HEK293 (cell line): ENCODE data around the gene OR51E1.

Source experiments
- CTCF ChIA-PET: fragments of 350-600 bp; formaldehyde crosslinking; extraction: SDS; loops from one replicate; lab custom pipeline; 2021; ENCODE audit warnings: antibody characterized with exemption; lab: Yijun Ruan, JAX
- POLR2A ChIA-PET: fragments of 300-600 bp; formaldehyde crosslinking; extraction: SDS; loops from one replicate; lab custom pipeline; 2020; ENCODE audit warnings: antibody characterized with exemption, inconsistent platforms; lab: Yijun Ruan, JAX
- H3K27ac ChIP-seq: fragments of 200-500 bp; sonication (Bioruptor generic); 2 replicates; pipeline ENCODE4 v1.5.1; 2014; ENCODE audit warnings: low read depth, low read length, control low read depth, inconsistent platforms; ENCODE audit errors: extremely low read depth
- H3K36me3 ChIP-seq, 2 experiments: fragments of 200-500 bp in 1 of 2; sonication (Bioruptor generic) in 1 of 2; 1 replicate in 1 of 2; 2 replicates in 1 of 2; pipeline ENCODE4 v1.5.1; 2014 to 2017; ENCODE audit warnings: inconsistent platforms in 2 of 2, low read length in 2 of 2; ENCODE audit not compliant: control insufficient read depth in 2 of 2, insufficient read depth in 1 of 2
- H3K4me1 ChIP-seq: fragments of 200-500 bp; sonication (Bioruptor generic); 2 replicates; pipeline ENCODE4 v1.5.1; 2014; ENCODE audit warnings: mild to moderate bottlenecking, low read length, inconsistent platforms; ENCODE audit not compliant: control insufficient read depth, insufficient read depth
- H3K4me3 ChIP-seq: 2 replicates; pipeline ENCODE4 v1.5.1; 2011; ENCODE audit warnings: low read depth, mild to moderate bottlenecking, control low read depth, low read length, moderate library complexity
- H3K9me3 ChIP-seq: fragments of 200-500 bp; sonication (Bioruptor generic); 2 replicates; pipeline ENCODE4 v1.5.1; 2014; ENCODE audit warnings: low read depth, low read length, inconsistent platforms; ENCODE audit not compliant: control insufficient read depth, insufficient read depth
- HOXA7 ChIP-seq: sonication (generic); formaldehyde crosslinking; IDR thresholded peaks from 2 replicates; pipeline ENCODE4 v1.8.1; 2022; ENCODE audit warnings: missing genetic modification reagents, borderline replicate concordance
- HOXC10 ChIP-seq: sonication (generic); formaldehyde crosslinking; IDR thresholded peaks from 2 replicates; pipeline ENCODE4 v1.8.1; 2023; ENCODE audit warnings: mild to moderate bottlenecking, missing genetic modification reagents
- MZF1 ChIP-seq: fragments of 450-650 bp; formaldehyde crosslinking; IDR thresholded peaks from 2 replicates; pipeline ENCODE4 v1.5.1; 2017; ENCODE audit warnings: missing biosample characterization, missing genetic modification characterization, borderline replicate concordance
- SETDB1 ChIP-seq: IDR thresholded peaks from one replicate; pipeline ENCODE4 v1.6.1; 2017; ENCODE audit warnings: mild to moderate bottlenecking, low read length, moderate library complexity, mixed read lengths; ENCODE audit not compliant: insufficient read length
- SP2 ChIP-seq: fragments of 450-650 bp; formaldehyde crosslinking; IDR thresholded peaks from 2 replicates; pipeline ENCODE4 v1.5.1; 2016; ENCODE audit warnings: missing biosample characterization, missing genetic modification characterization
- ZNF202 ChIP-seq: fragments of 450-650 bp; formaldehyde crosslinking; IDR thresholded peaks from 2 replicates; pipeline ENCODE4 v1.5.1; 2016; ENCODE audit warnings: missing biosample characterization, missing genetic modification characterization, borderline replicate concordance
- ZNF211 ChIP-seq: fragments of 450-650 bp; formaldehyde crosslinking; IDR thresholded peaks from 2 replicates; pipeline ENCODE4 v1.5.1; 2016; ENCODE audit warnings: low read depth, missing biosample characterization, missing genetic modification characterization
- ZNF24 ChIP-seq: fragments of 450-650 bp; formaldehyde crosslinking; IDR thresholded peaks from 2 replicates; pipeline ENCODE4 v1.5.1; 2016; ENCODE audit warnings: missing biosample characterization, missing genetic modification characterization
- ZNF473 ChIP-seq: fragments of 450-650 bp; formaldehyde crosslinking; IDR thresholded peaks from 2 replicates; pipeline ENCODE4 v1.5.1; 2017; ENCODE audit warnings: missing biosample characterization, missing genetic modification characterization
- ZNF561 ChIP-seq: fragments of 450-650 bp; IDR thresholded peaks from 2 replicates; pipeline ENCODE4 v1.5.1; 2018; ENCODE audit warnings: missing biosample characterization, missing genetic modification characterization, borderline replicate concordance
- ZNF664 ChIP-seq: fragments of 450-650 bp; formaldehyde crosslinking; IDR thresholded peaks from 2 replicates; pipeline ENCODE4 v1.5.1; 2016; ENCODE audit warnings: missing biosample characterization, missing genetic modification characterization
- ZNF677 ChIP-seq: fragments of 450-650 bp; IDR thresholded peaks from 2 replicates; pipeline ENCODE4 v1.5.0; 2018; ENCODE audit warnings: missing biosample characterization, mild to moderate bottlenecking, missing genetic modification characterization, moderate library complexity
- TF ChIP-seq, protein P1 (sequence below): fragments of 450-650 bp; formaldehyde crosslinking; IDR thresholded peaks from 2 replicates; pipeline ENCODE4 v1.5.1; 2016; ENCODE audit warnings: missing biosample characterization, missing genetic modification characterization
- TF ChIP-seq, protein P2 (sequence below): fragments of 450-650 bp; formaldehyde crosslinking; IDR thresholded peaks from 2 replicates; pipeline ENCODE4 v1.5.1; 2016; ENCODE audit warnings: missing biosample characterization, missing genetic modification characterization
- TF ChIP-seq, protein P3 (sequence below): fragments of 450-650 bp; IDR thresholded peaks from 2 replicates; pipeline ENCODE4 v1.5.1; 2018; ENCODE audit warnings: missing biosample characterization, missing genetic modification characterization
- TF ChIP-seq, protein P4 (sequence below): fragments of 450-650 bp; formaldehyde crosslinking; IDR thresholded peaks from 2 replicates; pipeline ENCODE4 v1.5.1; 2016; ENCODE audit warnings: missing biosample characterization, missing genetic modification characterization, low read depth
- TF ChIP-seq, protein P5 (sequence below): fragments of 450-650 bp; formaldehyde crosslinking; IDR thresholded peaks from 2 replicates; pipeline ENCODE4 v1.5.1; 2016; ENCODE audit warnings: missing biosample characterization, missing genetic modification characterization
- TF ChIP-seq, protein P6 (sequence below): fragments of 450-650 bp; formaldehyde crosslinking; IDR thresholded peaks from 2 replicates; pipeline ENCODE4 v1.5.1; 2016; ENCODE audit warnings: missing biosample characterization, missing genetic modification characterization

OR51E1 gene

DNA sequence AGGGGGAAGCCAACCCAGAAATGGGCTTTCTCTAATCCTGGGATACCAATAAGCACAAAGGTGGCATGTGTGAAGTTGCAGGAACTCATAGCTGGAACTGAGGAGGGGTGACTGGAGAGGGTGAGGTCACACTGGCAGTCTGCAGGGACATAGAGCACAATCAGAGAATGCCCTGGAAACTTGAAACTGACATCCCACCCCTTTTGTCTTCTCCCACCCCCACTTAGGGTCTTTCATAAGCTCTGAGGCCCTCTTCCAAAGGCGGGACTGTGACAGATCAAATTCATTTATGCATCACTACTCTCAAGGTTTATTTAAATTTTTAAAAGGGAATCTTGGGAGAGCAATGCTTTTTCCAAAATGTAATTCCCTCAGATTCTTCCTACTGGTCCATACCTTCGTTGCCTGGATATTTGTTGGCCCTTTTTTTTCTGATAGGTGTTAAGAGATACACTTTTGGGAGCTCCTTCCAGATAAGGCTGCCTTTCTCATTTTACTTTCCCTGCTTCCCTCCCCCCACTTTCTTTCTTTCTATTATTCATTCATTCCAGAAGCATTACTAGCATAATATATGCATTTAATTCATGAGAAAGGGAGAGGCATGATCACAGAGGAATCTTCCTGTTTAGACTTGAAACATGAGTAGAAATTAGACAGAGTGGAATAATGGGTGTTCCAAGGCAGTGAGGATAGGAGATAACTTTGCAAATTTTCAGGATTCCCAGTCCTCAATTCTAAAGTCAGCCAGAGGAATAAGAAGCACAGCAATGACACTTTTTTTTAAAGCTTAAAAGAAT lies 39.0 kb downstream of the OR51E1 start:
- ChIA-PET POLR2A (no interaction called here), CTCF (interaction anchor here (0.7 to 1.5 kb wide), 3 partner anchors 15 to 47 kb away, joined by 3 to 4 read pairs (median 3); partner anchors contain the start of gene OR51E2)
- TF ChIP-seq, protein P1, sequence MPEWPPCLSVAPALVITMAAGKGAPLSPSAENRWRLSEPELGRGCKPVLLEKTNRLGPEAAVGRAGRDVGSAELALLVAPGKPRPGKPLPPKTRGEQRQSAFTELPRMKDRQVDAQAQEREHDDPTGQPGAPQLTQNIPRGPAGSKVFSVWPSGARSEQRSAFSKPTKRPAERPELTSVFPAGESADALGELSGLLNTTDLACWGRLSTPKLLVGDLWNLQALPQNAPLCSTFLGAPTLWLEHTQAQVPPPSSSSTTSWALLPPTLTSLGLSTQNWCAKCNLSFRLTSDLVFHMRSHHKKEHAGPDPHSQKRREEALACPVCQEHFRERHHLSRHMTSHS (tag by site-specific recombination) = no peak
- Histone ChIP-seq H3K4me1 (no peaks in the 10 kb centered on the region), H3K36me3 (no peaks in the 10 kb centered on the region), H3K4me3 (no peak overlapping the region), H3K9me3 (no peaks in the 10 kb centered on the region), H3K27ac (no peak overlapping the region)

DNA sequence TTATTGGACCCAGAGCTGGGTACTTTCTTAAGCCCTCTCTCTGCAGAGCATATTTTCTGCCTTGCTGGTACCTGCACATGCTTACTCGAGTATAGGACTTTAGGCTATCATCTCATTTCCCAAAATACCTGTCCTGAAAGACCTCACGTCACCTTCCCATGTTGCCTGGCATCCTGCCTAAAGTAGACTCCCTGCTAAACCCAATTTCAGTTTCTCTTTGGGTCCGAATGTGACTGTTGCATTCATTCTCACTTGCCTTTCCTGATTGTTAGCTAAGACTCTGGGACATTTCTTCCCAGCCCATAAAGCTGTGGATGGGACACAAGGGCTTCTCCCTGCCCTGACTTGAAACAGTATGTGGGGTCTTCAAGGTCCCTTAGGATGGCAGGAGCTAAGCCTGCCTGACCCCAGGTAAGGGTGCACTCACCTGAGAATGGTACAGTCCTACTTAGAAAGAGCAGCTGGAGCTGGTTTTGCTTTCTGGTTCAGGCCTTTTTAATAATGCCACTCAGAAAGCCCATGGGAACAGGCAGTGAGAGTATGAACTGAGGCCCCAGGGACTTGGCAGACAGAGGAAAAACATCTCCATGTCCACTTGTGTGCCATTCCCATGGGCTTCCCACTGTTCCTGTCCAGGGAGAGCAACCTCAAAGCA lies 41.0 kb downstream of the OR51E1 start:
- CTCF ChIA-PET = interaction anchor here (2.4 kb wide), 1 partner anchor 48 kb away, joined by 8 read pairs; the partner anchor contains the start of gene OR51D1
- Histone ChIP-seq H3K4me3 (no peak overlapping the region), H3K9me3 (no peaks in the 10 kb centered on the region), H3K27ac (no peak overlapping the region), H3K4me1 (no peaks in the 10 kb centered on the region), H3K36me3 (no peaks in the 10 kb centered on the region)
- no peak for TF ChIP-seq ZNF211 (tag by site-specific recombination)
- no peak for TF ChIP-seq ZNF664
- TF ChIP-seq, protein P2, sequence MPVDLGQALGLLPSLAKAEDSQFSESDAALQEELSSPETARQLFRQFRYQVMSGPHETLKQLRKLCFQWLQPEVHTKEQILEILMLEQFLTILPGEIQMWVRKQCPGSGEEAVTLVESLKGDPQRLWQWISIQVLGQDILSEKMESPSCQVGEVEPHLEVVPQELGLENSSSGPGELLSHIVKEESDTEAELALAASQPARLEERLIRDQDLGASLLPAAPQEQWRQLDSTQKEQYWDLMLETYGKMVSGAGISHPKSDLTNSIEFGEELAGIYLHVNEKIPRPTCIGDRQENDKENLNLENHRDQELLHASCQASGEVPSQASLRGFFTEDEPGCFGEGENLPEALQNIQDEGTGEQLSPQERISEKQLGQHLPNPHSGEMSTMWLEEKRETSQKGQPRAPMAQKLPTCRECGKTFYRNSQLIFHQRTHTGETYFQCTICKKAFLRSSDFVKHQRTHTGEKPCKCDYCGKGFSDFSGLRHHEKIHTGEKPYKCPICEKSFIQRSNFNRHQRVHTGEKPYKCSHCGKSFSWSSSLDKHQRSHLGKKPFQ = no peak
- no peak for TF ChIP-seq ZNF677
- TF ChIP-seq ZNF24 = no peak
- no peak for TF ChIP-seq MZF1
- TF ChIP-seq, protein P3, sequence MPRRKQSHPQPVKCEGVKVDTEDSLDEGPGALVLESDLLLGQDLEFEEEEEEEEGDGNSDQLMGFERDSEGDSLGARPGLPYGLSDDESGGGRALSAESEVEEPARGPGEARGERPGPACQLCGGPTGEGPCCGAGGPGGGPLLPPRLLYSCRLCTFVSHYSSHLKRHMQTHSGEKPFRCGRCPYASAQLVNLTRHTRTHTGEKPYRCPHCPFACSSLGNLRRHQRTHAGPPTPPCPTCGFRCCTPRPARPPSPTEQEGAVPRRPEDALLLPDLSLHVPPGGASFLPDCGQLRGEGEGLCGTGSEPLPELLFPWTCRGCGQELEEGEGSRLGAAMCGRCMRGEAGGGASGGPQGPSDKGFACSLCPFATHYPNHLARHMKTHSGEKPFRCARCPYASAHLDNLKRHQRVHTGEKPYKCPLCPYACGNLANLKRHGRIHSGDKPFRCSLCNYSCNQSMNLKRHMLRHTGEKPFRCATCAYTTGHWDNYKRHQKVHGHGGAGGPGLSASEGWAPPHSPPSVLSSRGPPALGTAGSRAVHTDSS (tag by site-specific recombination) = no peak
- TF ChIP-seq HOXA7 (CRISPR knock-in tag) = no peak
- TF ChIP-seq ZNF473 = no peak
- POLR2A ChIA-PET = no interaction called here

DNA sequence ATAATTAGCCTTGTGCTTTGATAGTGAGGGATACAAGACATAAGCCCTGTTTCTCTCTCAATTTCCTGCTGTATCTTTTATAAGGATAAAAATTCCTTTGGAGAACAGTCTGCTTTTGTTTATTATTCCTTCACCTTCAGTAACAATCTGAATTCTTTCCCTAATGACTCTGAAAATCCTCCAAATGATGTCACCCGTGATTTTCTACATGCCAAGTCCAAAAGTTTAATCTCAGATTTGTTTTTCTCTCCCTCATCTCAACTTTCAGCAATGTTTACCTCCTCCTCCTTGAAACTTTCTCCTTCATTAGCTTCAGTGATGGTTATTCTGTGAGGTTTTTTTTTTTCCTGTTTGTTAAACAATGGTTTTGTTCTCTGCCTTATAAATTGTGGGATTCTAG lies 51.7 kb downstream of the OR51E1 start:
- CTCF ChIA-PET = interaction anchor here (0.7 to 1.7 kb wide), 4 partner anchors 10 to 1748 kb away, joined by 3 to 8 read pairs (median 4); partner anchors contain the start of gene OR51D1
- H3K4me1 ChIP-seq = no peaks in the 10 kb centered on the region
- H3K4me3 ChIP-seq = no peak overlapping the region
- POLR2A ChIA-PET = no interaction called here
- no peaks in the 10 kb centered on the region for H3K36me3 ChIP-seq
- H3K9me3 ChIP-seq = no peaks in the 10 kb centered on the region
- H3K27ac ChIP-seq = no peak overlapping the region
- TF ChIP-seq HOXC10 (no peak), ZNF202 (tag by site-specific recombination) (no peak), SP2 (tag by site-specific recombination) (no peak), SETDB1 (no peak), ZNF561 (tag by site-specific recombination) (no peak)
- TF ChIP-seq, protein P4, sequence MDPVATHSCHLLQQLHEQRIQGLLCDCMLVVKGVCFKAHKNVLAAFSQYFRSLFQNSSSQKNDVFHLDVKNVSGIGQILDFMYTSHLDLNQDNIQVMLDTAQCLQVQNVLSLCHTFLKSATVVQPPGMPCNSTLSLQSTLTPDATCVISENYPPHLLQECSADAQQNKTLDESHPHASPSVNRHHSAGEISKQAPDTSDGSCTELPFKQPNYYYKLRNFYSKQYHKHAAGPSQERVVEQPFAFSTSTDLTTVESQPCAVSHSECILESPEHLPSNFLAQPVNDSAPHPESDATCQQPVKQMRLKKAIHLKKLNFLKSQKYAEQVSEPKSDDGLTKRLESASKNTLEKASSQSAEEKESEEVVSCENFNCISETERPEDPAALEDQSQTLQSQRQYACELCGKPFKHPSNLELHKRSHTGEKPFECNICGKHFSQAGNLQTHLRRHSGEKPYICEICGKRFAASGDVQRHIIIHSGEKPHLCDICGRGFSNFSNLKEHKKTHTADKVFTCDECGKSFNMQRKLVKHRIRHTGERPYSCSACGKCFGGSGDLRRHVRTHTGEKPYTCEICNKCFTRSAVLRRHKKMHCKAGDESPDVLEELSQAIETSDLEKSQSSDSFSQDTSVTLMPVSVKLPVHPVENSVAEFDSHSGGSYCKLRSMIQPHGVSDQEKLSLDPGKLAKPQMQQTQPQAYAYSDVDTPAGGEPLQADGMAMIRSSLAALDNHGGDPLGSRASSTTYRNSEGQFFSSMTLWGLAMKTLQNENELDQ (tag by site-specific recombination) = no peak
- TF ChIP-seq, protein P5, sequence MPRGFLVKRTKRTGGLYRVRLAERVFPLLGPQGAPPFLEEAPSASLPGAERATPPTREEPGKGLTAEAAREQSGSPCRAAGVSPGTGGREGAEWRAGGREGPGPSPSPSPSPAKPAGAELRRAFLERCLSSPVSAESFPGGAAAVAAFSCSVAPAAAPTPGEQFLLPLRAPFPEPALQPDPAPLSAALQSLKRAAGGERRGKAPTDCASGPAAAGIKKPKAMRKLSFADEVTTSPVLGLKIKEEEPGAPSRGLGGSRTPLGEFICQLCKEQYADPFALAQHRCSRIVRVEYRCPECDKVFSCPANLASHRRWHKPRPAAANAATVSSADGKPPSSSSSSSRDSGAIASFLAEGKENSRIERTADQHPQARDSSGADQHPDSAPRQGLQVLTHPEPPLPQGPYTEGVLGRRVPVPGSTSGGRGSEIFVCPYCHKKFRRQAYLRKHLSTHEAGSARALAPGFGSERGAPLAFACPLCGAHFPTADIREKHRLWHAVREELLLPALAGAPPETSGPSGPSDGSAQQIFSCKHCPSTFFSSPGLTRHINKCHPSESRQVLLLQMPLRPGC = no peak
- TF ChIP-seq, protein P6, sequence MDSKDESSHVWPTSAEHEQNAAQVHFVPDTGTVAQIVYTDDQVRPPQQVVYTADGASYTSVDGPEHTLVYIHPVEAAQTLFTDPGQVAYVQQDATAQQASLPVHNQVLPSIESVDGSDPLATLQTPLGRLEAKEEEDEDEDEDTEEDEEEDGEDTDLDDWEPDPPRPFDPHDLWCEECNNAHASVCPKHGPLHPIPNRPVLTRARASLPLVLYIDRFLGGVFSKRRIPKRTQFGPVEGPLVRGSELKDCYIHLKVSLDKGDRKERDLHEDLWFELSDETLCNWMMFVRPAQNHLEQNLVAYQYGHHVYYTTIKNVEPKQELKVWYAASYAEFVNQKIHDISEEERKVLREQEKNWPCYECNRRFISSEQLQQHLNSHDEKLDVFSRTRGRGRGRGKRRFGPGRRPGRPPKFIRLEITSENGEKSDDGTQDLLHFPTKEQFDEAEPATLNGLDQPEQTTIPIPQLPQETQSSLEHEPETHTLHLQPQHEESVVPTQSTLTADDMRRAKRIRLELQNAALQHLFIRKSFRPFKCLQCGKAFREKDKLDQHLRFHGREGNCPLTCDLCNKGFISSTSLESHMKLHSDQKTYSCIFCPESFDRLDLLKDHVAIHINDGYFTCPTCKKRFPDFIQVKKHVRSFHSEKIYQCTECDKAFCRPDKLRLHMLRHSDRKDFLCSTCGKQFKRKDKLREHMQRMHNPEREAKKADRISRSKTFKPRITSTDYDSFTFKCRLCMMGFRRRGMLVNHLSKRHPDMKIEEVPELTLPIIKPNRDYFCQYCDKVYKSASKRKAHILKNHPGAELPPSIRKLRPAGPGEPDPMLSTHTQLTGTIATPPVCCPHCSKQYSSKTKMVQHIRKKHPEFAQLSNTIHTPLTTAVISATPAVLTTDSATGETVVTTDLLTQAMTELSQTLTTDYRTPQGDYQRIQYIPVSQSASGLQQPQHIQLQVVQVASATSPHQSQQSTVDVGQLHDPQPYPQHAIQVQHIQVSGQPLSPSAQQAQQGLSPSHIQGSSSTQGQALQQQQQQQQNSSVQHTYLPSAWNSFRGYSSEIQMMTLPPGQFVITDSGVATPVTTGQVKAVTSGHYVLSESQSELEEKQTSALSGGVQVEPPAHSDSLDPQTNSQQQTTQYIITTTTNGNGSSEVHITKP (tag by site-specific recombination) = no peak
